C1 segment of cervical spinal cord (tissue), 14 donors: ENCODE measurements around the gene FOSL1.
"Not testable (repeated sequence)": the region's sequence is repeated elsewhere in the genome, so short reads cannot be mapped to it uniquely, and the experiment has no call there.

ENCODE experiments used
- DNase-seq, 14 donors: peaks; one replicate each; lab custom pipeline; 2025; lab: John Stamatoyannopoulos, UW

FOSL1 gene

DNA sequence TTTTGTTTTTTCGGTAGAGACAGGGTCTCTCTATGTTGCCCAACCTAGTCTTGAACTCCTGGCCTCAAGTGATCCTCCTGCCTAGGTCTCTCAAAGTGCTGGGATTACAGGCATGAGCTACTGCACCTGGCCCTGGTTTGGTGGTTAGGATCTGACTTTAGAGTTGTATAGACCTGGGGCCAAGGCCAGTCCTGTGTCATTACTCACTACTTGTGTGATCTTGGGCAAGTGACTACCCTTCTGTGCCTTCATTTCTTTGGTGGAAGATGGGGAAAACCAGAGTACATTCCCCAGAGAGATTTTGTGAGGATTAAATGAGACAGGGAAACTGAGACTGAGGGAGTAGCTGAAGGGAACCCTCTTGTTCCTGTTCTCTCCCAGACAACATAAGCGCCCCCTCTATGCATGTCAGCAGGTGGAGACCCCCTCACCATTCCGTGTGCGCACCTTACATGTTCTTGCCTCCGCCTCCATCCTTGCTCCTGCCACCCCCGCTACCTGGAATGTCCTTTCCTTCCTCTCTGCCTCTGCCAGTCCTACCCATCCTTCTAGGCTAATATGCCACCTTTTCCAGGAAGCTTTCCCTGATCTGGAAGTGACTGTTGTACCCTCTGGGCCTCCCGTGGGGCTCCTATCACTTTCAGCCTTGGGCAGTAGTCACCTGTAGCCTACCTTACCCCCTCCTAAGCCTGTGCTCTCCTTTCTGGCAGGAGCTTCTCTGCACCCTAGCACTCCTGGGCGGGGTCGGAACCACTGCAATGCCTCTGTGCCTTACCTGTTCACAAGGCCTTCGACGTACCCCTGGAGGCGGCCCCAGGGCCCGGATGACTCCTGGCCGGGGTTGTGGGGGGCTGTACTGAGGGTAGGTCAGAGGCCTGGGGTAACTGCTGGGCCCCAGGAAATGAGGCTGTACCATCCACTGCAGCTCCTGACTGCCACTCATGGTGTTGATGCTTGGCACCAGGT, 3.9 kb downstream of the FOSL1 start:
- DNase-seq, result no peak

DNA sequence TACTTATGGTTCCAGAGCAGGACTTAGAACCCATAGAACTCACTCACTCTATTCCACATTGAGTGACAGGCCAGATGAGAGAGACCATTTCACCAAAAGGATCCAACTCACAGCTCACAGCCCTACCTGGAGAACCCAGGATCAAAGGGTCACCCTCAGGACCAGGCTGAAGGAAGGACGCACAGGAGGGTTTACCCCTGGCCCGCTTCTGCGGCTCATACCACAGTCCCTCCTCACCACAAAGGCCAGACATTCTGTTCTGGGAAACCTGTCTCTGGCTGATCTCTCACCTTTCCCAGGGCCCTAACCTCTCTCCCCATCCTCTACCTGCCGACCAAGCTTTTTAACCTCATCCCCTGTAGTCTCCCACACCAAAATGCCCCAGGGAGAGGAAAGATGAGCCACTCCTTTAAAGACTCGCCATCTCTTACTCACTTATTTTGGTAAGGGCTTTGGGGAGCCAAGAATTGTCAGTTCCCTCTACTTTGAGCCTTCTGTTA, 4.7 kb downstream of the FOSL1 start:
- no peak for DNase-seq

DNA sequence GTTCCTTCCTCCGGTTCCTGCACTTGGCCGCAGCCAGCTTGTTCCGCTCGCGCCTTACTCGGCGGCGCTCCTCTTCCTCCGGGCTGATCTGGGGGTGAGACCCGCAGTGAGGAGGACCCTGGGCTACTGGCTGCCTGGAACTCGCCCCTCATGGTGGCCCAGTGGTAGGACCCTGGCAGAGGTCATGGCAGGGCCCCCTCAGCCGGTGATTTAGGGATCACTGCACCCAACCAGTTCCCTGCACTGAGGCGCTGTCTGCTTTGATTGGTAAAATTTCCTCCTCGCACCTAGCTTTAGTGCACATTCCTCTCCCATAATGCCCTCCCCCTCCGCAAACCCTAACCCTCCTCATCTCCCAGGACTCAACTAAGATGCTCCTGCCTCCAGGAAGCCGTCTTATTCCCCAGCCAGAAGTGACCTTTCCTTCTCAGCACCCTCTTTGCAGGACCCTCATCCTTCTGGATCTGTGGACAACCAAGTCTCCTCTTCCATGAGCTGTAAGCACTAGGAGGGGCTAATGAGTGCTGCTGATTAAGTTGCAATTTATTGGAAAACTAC, 6.1 kb downstream of the FOSL1 start:
- DNase-seq, result peak in 1 of 14 donors; percentile 14

DNA sequence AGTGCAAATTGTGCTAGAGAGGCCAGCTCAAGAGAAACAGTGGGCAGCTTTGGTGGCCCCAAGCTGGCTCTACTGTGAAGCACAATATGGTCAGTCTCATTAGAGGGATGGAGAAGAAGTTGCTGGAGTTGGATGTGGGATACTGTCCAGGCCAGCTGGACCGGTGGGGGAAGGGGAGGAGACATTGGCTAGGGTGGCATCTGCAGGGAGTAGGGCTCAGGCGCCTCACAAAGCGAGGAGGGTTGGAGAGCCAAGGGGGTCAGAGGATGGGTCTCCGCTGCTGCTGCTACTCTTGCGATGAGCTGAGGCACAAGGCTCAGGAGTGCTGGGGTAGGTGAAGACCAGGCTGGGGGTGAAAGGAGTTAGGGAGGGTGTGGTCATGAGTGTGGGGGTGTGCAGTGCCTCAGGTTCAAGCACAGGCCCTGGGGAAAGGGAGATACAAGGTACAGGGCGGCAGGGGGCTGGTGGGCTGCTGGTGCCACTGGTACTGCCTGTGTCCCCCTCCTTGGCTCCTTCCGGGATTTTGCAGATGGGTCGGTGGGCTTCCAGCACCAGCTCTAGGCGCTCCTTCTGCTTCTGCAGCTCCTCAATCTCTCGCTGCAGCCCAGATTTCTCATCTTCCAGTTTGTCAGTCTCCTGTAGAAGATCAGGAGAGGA, 7.4 kb downstream of the FOSL1 start:
- peak in 1 of 14 donors; percentile 47 for DNase-seq

DNA sequence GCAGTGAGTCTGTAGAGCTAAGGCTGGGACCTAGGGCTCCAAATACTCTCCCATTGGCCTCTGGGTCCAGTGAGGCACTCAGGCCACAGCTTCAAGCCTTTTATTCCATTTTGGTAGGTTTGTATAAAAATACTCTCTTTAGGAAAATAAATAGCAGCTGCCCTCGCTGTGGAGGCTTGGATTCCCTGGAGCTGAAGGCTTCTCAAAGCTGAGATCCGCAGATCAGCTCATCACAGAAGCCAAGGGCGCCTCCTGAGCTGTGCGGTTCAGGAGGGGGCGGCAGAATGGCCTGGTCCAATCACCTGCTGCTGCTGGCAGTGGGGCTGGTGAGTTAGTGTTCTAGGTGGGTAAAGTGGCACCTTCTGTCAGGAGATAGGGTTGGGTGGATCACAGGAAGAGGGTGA, 8.0 kb downstream of the FOSL1 start:
- DNase-seq, result not testable (repeated sequence)

DNA sequence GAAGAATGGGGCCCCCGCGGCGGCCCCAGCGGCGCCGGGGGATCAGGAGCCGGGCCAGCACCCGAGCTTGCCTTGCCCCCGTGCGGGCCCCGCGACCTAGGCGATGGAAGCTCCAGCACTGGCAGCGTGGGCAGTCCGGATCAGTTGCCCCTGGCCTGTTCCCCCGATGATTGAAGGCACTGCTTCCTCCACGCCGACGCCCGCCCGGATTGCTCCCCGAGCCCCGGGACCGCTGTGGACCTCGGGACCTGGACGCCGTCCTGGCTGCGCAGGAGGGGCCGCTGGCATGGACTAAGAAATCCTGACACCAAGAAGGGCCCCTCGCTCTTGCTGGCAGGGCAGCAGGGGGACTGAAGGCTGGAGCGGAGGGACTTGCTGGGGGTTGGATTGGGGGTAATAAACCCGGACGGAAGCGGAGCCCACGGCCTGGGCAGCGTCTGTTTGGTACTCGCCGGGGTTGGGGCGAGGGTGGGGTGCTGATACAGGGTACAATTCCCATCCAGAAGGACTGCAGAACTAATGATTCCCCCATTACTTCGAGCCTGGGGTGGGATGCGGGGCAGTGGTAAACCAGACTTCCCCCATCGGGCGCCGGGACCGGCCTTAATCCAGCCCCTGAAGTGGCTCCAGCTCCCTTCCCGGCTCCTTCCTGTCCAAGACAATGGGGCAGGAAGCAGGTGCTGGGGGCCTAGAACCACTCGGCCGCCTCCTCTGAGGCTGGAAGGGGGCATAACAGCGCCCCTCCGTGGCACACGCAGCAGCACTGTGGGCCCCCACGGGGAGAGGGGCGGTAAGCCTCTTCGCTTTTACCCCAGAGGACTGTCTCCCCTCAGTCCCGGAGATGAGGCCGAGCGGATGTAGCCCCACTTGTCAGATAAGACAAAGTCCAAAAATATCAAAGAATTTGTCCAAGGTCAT, 8.7 kb downstream of the FOSL1 start:
- no peak for DNase-seq

DNA sequence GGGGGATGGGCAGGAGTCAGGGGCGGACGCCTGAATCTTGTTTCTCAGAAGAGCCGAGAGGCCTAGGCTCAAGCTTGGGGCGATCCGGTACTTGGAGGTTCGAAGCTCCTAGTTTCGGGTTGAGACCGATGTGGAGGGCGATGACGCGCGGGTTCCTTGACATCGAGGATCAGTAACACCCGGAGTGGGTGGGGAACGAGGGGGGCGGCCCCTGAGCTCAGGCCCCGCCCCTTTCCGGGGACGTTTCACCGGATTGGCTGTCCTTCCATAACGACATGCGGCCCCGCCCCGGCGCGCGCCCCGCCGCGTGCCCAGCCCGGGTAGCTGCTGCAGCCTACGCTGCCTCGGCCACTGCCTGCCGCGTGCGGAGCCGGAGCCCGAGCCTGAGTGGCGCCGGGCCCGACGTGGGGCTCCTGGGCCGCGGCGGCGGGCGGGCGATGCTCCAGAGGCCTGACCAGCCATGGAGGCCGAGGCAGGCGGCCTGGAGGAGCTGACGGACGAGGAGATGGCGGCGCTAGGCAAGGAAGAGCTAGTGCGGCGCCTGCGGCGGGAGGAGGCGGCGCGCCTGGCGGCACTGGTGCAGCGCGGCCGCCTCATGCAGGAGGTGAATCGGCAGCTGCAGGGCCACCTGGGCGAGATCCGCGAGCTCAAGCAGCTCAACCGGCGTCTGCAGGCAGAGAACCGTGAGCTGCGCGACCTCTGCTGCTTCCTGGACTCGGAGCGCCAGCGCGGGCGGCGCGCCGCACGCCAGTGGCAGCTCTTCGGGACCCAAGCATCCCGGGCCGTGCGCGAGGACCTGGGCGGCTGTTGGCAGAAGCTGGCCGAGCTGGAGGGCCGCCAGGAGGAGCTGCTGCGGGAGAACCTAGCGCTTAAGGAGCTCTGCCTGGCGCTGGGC, 9.6 kb downstream of the FOSL1 start, which contains the start of gene CCDC85B:
CCDC85B (plus strand) TSS at position 350 of the 895 bp plus-strand sequence; CDS start at position 461, 111 bp downstream.
- peak; percentile 56 to 98 (median 94) for DNase-seq

DNA sequence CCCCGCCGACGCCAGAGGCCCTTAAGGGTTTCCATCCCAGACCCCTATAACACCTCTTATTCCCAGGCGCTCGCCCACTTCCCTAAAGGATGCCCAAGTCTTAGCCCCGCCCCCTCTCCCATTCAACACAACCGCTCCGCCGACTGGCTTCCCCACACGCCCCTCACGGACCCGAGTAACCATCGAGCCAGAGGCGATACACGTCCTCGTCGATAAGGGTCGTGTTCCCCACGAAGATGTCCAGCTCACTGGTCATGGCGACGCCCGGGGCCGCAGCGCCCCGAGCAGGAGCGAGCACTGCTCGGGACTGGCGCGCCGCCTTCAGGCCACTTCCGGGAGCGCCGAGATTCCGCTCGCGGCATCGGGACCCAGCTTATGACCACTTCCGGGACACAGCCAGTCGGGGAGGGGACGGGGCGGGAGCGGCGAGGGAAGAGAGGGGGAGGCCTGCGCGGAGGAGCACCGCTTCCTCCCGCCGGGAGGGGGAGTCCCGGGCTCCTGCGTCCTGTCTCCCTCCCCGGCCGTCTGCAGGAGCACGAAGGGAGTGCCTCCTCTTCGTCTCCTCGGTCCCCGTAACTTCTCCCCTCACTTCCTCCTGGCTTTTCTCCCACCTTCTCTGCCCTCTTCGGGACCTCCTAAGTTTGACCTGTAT, 11.9 kb downstream of the FOSL1 start, which contains the start of gene FIBP:
FIBP (minus strand) TSS at position 309 of the 652 bp plus-strand sequence; CDS start at position 256, 53 bp downstream.
- peak; percentile 81 to 98 (median 95) for DNase-seq

DNA sequence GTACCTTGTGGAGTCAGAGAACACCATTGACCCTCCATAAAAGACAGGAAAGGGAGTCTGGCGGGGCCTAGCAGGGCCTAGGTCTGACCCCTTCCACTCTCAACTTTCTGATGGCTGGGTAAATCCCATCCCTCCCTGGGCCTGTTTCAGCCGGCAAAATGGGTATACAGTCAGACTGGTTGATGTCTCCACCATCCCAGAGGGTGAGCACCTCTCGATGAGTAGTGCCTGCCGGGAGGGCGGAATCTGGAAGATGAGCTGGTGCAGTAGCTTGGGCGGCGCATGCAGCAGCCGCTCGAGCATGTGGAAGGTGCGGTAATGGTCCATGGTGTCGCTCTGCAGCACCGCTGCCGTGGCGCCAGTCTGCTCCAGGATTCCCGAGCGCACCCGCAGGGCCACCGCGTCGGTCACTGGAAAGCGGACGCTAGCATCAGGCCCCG, 12.4 kb downstream of the FOSL1 start:
- no peak for DNase-seq

DNA sequence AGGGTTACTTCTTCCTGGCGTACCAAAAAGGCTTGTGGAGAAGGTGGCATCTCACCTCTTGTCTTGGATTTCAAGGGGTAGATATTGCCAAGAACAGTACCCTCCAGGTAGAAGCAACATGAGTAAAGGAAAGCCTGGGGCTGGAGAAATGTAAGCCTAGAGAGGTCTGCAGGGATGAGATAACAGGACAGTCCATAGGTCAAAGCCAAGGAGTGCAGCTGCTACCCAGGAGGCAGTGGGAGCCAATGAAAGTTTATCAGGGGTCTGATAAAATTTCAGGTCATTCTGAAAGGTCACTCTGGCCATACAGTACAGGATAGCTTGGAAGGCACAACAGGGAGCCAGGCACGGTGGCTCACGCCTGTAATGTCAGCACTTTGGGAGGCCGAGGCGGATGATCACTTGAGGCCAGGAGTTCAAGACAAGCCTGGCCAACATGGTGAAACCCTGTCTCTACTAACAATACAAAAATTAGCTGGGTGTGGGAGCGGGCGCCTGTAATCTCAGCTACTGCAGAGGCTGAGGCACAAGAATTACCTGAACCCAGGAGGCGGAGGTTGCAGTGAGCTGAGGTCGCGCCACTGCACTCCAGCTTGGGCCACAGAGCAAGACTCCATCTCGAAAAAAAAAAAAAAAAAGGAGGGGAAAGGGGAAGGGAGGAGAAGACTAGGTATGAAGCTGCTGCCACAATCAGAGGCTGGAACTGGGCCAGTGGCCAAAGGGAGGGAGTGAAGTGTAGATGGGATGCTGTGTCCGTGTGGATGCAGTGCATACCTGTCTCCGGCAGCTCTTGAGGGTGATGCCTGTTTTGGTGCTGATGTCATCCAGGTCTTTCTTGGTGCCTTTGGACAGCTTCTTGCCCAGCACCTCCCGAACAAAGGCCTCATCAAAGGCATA, 13.1 kb downstream of the FOSL1 start:
- DNase-seq, result no peak

DNA sequence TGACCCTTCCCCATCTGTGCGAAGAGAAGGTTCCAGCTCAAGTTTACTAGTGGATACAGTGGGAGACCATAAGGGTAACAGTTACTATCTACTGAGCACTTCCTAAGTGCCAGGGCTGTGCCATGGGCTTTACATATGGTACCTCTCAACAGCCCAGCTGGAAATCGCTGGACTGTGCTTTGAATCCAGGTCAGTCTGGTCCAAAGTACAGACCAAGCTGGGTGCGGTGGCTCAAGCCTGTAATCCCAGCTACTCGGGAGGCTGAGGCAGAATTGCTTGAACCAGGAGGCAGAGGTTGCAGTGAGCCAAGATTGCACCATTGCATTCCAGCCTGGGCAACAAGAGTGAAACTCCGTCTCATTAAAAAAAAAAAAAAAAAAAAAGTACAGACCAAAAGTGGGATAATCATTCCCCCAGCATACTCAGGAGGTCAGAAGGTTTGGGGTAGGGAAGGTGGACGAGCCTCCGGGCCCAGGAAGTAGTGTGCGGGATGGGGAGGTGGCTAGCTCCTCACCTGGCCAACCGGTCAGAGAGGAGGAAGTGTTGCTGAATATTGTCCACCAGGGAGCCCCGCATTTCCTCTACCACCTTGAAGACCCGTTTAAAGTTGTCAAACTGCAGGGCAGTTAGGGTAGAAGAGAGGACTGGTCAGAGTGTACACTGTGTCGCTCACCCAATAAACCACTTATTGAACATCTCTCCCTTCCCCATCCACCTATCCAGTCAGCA, 14.2 kb downstream of the FOSL1 start:
- DNase-seq, result no peak

DNA sequence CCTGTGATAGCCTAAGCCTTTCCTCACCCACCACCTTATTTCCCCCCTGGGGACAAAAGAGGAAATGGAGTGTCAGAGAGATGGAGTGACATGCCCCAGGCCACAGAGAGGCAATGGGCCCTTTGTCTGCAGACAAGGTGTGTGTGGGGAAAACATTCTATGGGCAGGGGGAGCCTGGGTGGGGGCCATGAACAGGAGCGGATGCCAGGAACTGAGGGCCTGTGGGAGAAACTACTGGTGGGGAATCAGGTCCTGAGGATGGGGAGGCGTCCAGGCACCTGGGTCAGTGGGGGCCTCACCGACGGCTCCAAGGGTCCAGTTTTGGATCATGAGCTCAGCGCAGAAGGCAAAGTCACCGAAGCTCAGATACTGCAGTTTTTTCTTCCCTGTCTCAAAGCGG, 15.0 kb downstream of the FOSL1 start:
- DNase-seq, result no peak

DNA sequence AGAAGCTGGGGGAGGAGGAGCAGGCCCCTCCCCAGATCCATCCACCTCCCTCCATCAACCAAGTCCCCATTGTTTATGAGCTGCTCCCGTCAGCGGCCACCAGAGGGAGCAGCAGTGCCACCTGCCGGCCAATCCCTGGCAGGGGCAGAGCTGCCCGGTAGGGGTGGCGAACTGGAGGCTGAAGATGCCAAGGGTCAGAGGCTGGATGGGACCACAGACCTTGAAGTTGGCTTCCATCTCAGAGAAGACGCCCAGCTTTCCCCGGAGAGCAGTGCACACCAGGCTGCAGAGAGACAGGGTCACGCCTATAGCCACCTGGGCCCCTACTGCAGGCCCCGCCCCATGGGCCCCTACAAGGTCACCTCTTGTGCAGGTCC, 15.5 kb downstream of the FOSL1 start:
- peak in 11 of 14 donors; percentile 26 to 83 (median 46) for DNase-seq

DNA sequence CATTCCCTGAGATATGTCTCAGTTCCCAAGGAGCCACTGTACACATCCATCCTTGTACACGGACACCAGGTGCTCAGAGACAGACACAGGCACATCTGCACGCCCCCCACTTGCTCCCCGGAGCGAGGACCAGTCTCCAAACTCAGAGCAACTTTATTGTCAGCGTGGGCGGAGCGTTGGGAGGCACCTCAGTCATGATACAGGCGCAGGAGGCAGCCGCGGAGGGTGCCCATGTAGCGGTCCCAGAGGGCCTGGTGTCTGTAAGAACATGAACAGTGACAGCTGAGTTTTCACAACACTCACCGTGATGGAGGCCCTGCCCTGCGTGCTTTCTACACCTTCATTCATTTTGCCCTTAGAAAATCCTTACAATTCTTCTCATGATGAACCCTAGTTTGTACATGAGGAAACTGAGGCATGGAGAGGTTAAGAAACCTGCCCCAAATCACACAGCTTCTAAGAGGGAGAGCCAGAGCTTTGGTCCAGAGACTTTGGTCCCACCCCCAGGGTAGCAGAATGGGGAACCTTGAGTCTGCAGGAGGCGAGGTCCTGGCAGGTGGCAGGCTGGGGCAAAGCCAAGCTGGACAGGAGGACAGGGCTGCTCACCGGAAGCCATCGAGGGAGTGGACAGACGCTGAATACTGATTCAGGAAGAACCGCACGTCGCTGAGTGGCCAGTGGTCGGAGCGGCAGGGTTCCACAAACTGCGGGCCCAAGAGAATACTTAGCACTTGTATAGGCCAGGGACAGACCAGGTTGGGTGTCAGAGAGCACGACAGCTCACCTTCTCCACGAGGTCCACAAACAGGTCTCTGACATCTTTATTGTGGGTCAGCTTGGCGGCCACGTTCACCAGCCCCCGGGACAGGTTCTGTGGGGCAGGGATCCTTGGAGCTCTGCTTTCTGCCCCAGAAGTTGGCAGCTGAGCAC, 16.1 kb downstream of the FOSL1 start:
- DNase-seq, result no peak

DNA sequence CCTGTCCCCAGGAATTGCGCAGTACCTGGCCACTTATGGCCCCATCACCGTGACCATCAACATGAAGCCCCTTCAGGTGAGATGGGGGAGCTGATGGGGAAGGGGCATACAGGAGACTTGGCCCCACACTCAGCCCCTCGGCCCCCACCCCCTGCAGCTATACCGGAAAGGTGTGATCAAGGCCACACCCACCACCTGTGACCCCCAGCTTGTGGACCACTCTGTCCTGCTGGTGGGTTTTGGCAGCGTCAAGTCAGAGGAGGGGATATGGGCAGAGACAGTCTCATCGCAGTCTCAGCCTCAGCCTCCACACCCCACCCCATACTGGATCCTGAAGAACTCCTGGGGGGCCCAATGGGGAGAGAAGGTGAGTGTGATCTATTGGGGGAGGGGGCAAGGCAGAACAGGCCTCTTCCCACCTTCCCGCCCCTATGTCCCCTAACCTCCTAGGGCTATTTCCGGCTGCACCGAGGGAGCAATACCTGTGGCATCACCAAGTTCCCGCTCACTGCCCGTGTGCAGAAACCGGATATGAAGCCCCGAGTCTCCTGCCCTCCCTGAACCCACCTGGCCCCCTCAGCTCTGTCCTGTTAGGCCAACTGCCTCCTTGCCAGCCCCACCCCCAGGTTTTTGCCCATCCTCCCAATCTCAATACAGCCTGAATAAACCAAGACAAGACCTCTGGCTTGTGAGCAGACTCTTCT, 17.0 kb downstream of the FOSL1 start:
- DNase-seq, result no peak
